CD14-positive monocyte (primary cell): Measurements from ENCODE around the gene IRS2. TPM values are rescaled to one million over a fixed set of nuclear protein-coding genes. Genes with fewer than 3 reads are reported as not detected.

Source experiments
- DNase-seq, 3 donors: peaks; one replicate each; pipeline ENCODE4 v3.0.0-alpha.2; 2011 to 2022
- H2AFZ ChIP-seq: 2 replicates; pipeline ENCODE4 v1.6.0; 2012; ENCODE audit warnings: mild to moderate bottlenecking, low read depth, low read length, inconsistent platforms; ENCODE audit not compliant: insufficient read depth, poor library complexity, severe bottlenecking
- H3K27ac ChIP-seq, 2 donors: 1 replicate in 1 of 2; 2 replicates in 1 of 2; pipeline ENCODE4 v1.5.1; 2012 to 2013; ENCODE audit warnings: low read length in 2 of 2, control low read depth in 1 of 2, inconsistent platforms in 1 of 2, low read depth in 1 of 2, mild to moderate bottlenecking in 1 of 2
- H3K27me3 ChIP-seq, 2 donors: one replicate each; pipeline versions ENCODE4 v1.6.0 to v1.6.1; 2011 to 2013; ENCODE audit warnings: low read length in 2 of 2; ENCODE audit not compliant: control insufficient read depth in 2 of 2, insufficient read depth in 2 of 2
- H3K36me3 ChIP-seq, 2 donors: replicated peaks in 1 of 2; 1 replicate in 1 of 2; 2 replicates in 1 of 2; pipeline versions ENCODE4 v1.5.1 to v1.6.1; 2012 to 2013; ENCODE audit warnings: low read length in 2 of 2, control low read depth in 1 of 2, inconsistent platforms in 1 of 2, mild to moderate bottlenecking in 1 of 2; ENCODE audit not compliant: insufficient read depth in 2 of 2, control insufficient read depth in 1 of 2
- H3K4me1 ChIP-seq, 2 donors: 1 replicate in 1 of 2; 2 replicates in 1 of 2; pipeline versions ENCODE4 v1.5.1 to v1.6.1; 2012 to 2013; ENCODE audit warnings: low read length in 2 of 2, control low read depth in 1 of 2, inconsistent platforms in 1 of 2, mild to moderate bottlenecking in 1 of 2, moderate library complexity in 1 of 2; ENCODE audit not compliant: insufficient read depth in 2 of 2, control insufficient read depth in 1 of 2
- H3K4me2 ChIP-seq: replicated peaks from 2 replicates; pipeline ENCODE3; 2012; ENCODE audit warnings: low read length, moderate library complexity, mild to moderate bottlenecking; ENCODE audit not compliant: poor library complexity, severe bottlenecking; ENCODE audit errors: extremely low read depth
- H3K4me3 ChIP-seq, 3 experiments: fragments of 200-600 bp in 1 of 3; sonication (generic) in 1 of 3; replicated peaks in 1 of 3; 1 replicate in 2 of 3; 2 replicates in 1 of 3; pipeline ENCODE4 v1.5.1; 2011 to 2013; ENCODE audit warnings: low read length in 3 of 3, mild to moderate bottlenecking in 3 of 3, control low read depth in 2 of 3, low read depth in 2 of 3, inconsistent platforms in 1 of 3, moderate library complexity in 1 of 3
- H3K79me2 ChIP-seq: 2 replicates; pipeline ENCODE4 v1.6.0; 2012; ENCODE audit warnings: mild to moderate bottlenecking, control low read depth, inconsistent platforms, low read length, moderate library complexity; ENCODE audit not compliant: insufficient read depth
- H3K9ac ChIP-seq: 2 replicates; pipeline ENCODE4 v1.6.0; 2017; ENCODE audit warnings: low read length, mild to moderate bottlenecking; ENCODE audit not compliant: insufficient read depth, poor library complexity, severe bottlenecking
- H3K9me3 ChIP-seq, 2 donors: replicated peaks in 1 of 2; 1 replicate in 1 of 2; 2 replicates in 1 of 2; pipeline versions ENCODE4 v1.5.1 to v1.6.1; 2012 to 2013; ENCODE audit warnings: low read length in 2 of 2, control low read depth in 1 of 2; ENCODE audit not compliant: control insufficient read depth in 1 of 2, insufficient read depth in 1 of 2
- H4K20me1 ChIP-seq: 2 replicates; pipeline ENCODE4 v1.6.0; 2012; ENCODE audit warnings: mild to moderate bottlenecking, low read length, control low read depth, moderate library complexity; ENCODE audit not compliant: insufficient read depth
- H3K27ac Mint-ChIP-seq, 7 donors: one replicate each; pipeline ENCODE4 v1.8.0; 2020; ENCODE audit warnings: mild to moderate bottlenecking in 7 of 7, mixed read lengths in 7 of 7, moderate library complexity in 6 of 7, inconsistent platforms in 2 of 7
- H3K27me3 Mint-ChIP-seq, 3 donors: one replicate each; pipeline ENCODE4 v1.8.0; 2021 to 2022; ENCODE audit warnings: low read depth in 3 of 3, mild to moderate bottlenecking in 3 of 3, mixed read lengths in 3 of 3, moderate library complexity in 3 of 3, inconsistent platforms in 1 of 3
- H3K36me3 Mint-ChIP-seq, 2 donors: one replicate each; pipeline ENCODE4 v1.8.0; 2020; ENCODE audit warnings: mixed read lengths in 2 of 2, inconsistent platforms in 1 of 2, mild to moderate bottlenecking in 1 of 2
- H3K4me1 Mint-ChIP-seq: one replicate; pipeline ENCODE4 v1.8.0; 2020; ENCODE audit warnings: mild to moderate bottlenecking, mixed read lengths
- H3K4me3 Mint-ChIP-seq, 2 donors: one replicate each; pipeline ENCODE4 v1.8.0; 2020; ENCODE audit warnings: mild to moderate bottlenecking in 2 of 2, mixed read lengths in 2 of 2, moderate library complexity in 1 of 2
- H3K9me3 Mint-ChIP-seq, 7 donors: one replicate each; pipeline ENCODE4 v1.8.0; 2020 to 2022; ENCODE audit warnings: mixed read lengths in 7 of 7, mild to moderate bottlenecking in 6 of 7, moderate library complexity in 6 of 7, inconsistent platforms in 2 of 7
- WGBS: methylation state at CpG from one replicate; pipeline ENCODE4 v1.1.5; 2013; ENCODE audit warnings: missing lambda C conversion rate; ENCODE audit not compliant: insufficient coverage; 5-methylcytosine and 5-hydroxymethylcytosine counted together
- intact Hi-C, 2 donors: fragments of 100-400 bp; cut with micrococcal nuclease; formaldehyde crosslinking; loops; one replicate each; pipeline versions ENCODE4 v1.15.0 to v1.15.1; 2023
- polyA plus RNA-seq, 3 donors: library from polyadenylated mRNA; depleted of rRNA in 1 of 3; unstranded in 2 of 3; stranded (reverse) in 1 of 3; fragments of 300-500 nt in 2 of 3; fragments of >200 nt in 1 of 3; fragmentation: Illumina TruSeq in 2 of 3; gene quantifications; 1 replicate in 2 of 3; 2 replicates in 1 of 3; pipeline ENCODE4 v1.2.3, GENCODE V29; 2012 to 2021
- TF ChIP-seq, protein P1 (sequence below): fragments of 200-600 bp; IDR thresholded peaks from one replicate; pipeline ENCODE4 v1.8.0; 2022; ENCODE audit warnings: antibody characterized with exemption, mild to moderate bottlenecking

The IRS2 gene
- polyA plus RNA-seq, 3 donors, result 2.4 to 27.1 (median 3.5) TPM

DNA sequence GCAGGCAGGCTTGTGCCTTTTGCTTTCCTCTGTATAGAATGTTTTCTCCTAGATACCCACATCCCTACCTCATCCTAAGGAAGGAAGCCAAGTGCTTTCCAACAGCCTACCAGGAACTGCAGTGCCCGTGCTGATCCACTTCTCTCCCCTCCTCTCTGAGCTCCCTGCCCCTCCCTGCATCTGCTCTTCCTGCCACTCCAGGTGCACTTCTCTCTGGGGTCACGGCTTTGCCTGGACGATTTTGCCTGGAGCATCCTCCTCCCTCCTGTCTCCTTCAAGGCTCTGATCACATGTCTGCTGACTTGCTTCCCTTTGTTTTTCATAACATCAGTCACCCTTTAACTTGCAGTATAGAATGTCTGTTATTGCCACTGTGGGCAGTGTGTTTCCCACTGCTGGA, 34.7 kb upstream of the IRS2 start:
- no peaks in the 10 kb centered on the region for H3K4me1 ChIP-seq
- Mint-ChIP-seq H3K4me1 (no peaks in the 10 kb centered on the region), H3K27ac (no peak overlapping the region), H3K4me3 (no peak overlapping the region), H3K9me3 (peaks cover 0 to 12% (median 2%) of the 10 kb centered on the region in 7 donors), H3K27me3 (peaks cover 2 to 15% (median 14%) of the 10 kb centered on the region in 3 donors), H3K36me3 (no peaks in the 10 kb centered on the region)
- H3K4me2 ChIP-seq, result no peak overlapping the region
- intact Hi-C loops, result no loop called here
- H3K4me3 ChIP-seq, result no peak overlapping the region
- DNase-seq, result no peak
- no peaks in the 10 kb centered on the region for H3K79me2 ChIP-seq
- TF ChIP-seq, protein P1, sequence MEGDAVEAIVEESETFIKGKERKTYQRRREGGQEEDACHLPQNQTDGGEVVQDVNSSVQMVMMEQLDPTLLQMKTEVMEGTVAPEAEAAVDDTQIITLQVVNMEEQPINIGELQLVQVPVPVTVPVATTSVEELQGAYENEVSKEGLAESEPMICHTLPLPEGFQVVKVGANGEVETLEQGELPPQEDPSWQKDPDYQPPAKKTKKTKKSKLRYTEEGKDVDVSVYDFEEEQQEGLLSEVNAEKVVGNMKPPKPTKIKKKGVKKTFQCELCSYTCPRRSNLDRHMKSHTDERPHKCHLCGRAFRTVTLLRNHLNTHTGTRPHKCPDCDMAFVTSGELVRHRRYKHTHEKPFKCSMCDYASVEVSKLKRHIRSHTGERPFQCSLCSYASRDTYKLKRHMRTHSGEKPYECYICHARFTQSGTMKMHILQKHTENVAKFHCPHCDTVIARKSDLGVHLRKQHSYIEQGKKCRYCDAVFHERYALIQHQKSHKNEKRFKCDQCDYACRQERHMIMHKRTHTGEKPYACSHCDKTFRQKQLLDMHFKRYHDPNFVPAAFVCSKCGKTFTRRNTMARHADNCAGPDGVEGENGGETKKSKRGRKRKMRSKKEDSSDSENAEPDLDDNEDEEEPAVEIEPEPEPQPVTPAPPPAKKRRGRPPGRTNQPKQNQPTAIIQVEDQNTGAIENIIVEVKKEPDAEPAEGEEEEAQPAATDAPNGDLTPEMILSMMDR, result no peak
- H2AFZ ChIP-seq, result no peak overlapping the region
- 0% methylated on average over 1 of the region's 3 CpGs for WGBS
- H3K9me3 ChIP-seq, result no peaks in the 10 kb centered on the region
- H3K36me3 ChIP-seq, result no peaks in the 10 kb centered on the region
- H3K27me3 ChIP-seq, result peaks cover 0 to 3% of the 10 kb centered on the region in 2 donors
- H3K27ac ChIP-seq, result no peak overlapping the region
- no peak overlapping the region for H3K9ac ChIP-seq
- no peaks in the 10 kb centered on the region for H4K20me1 ChIP-seq

DNA sequence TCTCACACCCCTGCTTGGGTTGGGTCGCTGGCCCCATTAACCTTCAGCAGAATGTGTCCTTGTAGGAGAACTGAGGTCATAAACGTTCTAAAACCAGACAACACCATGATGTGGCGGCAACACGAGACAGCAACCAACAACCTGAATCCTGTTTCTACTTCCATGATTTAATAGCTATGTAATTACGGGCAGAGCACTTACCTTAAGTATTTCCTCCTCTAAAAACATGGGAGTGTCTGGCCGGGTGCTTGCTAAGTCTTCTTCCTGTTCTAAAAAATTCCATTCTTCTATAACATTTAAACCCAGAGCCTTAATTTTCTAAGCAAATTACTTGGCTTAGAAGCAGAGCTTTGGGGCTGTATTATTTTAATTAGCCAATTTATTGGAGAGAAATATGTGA, 33.5 kb upstream of the IRS2 start:
- Histone ChIP-seq H3K27me3 (peaks cover 0 to 3% of the 10 kb centered on the region in 2 donors), H3K9ac (no peak overlapping the region), H2AFZ (no peak overlapping the region), H3K27ac (no peak overlapping the region), H3K9me3 (no peaks in the 10 kb centered on the region), H4K20me1 (no peaks in the 10 kb centered on the region), H3K79me2 (no peaks in the 10 kb centered on the region), H3K4me1 (no peaks in the 10 kb centered on the region), H3K36me3 (no peaks in the 10 kb centered on the region), H3K4me3 (no peak overlapping the region), H3K4me2 (no peak overlapping the region)
- Mint-ChIP-seq H3K9me3 (peaks cover 0 to 10% (median 0%) of the 10 kb centered on the region in 7 donors), H3K4me3 (no peak overlapping the region), H3K27me3 (peaks cover 4 to 14% (median 12%) of the 10 kb centered on the region in 3 donors), H3K36me3 (no peaks in the 10 kb centered on the region), H3K4me1 (no peaks in the 10 kb centered on the region), H3K27ac (no peak overlapping the region)
- 84% methylated on average over 4 of the region's 6 CpGs for WGBS
- intact Hi-C loops, result no loop called here
- no peak for DNase-seq
- TF ChIP-seq, protein P1, result no peak
